NK-92 treated with Interleukin-12 subunit alpha and Interleukin-12 subunit beta, amount 100 ng/mL, for 24 hours (cell line): Measurements from ENCODE around the gene MRLN.
"Not testable (repeated sequence)": the region's sequence is repeated elsewhere in the genome, so short reads cannot be mapped to it uniquely, and the experiment has no call there.

ENCODE experiments used
- DNase-seq: peaks from one replicate; lab custom pipeline; 2025; lab: John Stamatoyannopoulos, UW

MRLN gene

GRCh38 chr10:59745163-59745650 is 8.0 kb downstream of the MRLN start:
- no peak for DNase-seq

- not testable (repeated sequence) for DNase-seq
Measured at GRCh38 chr10:59744762-59745161, 8.5 kb downstream of the MRLN start.

DNA sequence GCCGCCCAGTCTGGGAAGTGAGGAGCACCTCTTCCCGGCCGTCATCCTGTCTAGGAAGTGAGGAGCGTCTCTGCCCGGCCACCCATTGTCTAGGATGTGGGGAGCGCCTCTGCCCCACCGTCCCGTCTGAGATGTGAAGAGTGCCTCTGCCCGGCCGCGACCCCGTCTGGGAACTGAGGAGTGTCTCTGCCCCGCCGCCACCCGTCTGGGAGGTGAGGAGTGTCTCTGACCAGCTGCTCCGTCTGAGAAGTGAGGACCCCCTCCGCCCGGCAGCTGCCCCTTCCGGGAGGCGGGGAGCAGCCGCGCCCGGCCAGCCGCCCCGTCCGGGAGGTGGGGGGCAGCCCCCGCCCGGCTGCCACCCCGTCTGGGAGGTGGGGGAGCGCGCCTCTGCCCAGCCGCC is 9.1 kb downstream of the MRLN start:
- not testable (repeated sequence) for DNase-seq

- DNase-seq, result no peak
Measured at GRCh38 chr10:59741583-59741982, 11.7 kb downstream of the MRLN start.

GRCh38 chr10:59741048-59741447 is 12.2 kb downstream of the MRLN start:
- no peak for DNase-seq

- no peak for DNase-seq
Measured at GRCh38 chr10:59736749-59737148, 16.5 kb downstream of the MRLN start.

GRCh38 chr10:59735296-59735695 is 18.0 kb downstream of the MRLN start:
- DNase-seq, result no peak

- DNase-seq, result no peak
Measured at GRCh38 chr10:59734014-59734462, 19.2 kb downstream of the MRLN start.

DNA sequence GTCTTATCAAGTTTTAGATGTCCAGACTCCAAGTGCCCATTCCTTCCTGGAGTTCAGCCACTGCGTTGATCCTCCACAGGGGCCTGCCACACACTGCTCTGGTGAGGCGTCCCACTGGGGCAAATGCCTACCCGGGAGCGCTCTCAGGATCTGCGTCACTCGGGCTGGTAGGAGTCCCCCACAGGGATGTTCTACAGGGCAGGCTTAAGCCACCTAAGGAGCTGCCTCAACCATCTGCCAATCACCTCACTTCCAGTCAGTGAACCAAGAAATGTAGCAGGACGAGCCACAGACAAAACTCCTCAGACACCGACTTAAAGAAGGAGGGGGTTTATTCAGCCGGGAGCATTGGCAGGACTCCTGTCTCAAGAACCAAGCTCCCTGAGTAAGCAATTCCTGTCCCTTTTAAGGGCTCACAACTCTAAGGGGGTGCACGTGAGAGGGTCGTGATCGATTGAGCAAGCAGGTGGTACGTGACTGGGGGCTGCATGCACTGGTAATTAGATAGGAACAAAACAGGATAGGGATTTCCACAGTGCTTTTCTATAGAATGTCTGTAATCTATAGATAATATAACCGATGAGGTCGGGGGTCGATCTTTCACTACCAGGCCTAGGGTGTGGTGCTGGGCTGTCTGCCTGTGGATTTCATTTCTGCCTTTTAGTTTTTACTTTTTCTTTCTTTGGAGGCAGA is 19.8 kb downstream of the MRLN start:
- DNase-seq, result not testable (repeated sequence)

DNA sequence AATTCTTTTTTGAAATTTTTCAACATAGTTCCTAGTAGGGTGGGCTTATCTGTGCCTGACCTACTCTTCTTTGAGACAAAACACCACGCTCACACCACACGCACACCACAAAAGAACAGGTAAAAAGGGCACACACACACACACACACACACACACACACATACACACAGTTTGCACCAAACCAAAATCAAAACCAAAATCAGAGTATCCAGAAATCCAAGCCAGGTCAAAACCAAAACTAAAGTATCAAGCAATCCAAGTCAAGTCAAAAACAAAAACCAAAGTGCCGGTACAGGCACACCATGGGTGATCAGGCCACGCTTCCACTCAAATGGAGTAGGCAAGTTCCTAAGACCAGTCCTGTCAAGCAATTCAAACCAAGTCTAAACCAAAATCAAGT is 20.4 kb downstream of the MRLN start:
- not testable (repeated sequence) for DNase-seq

GRCh38 chr10:59729167-59729566 is 24.1 kb downstream of the MRLN start:
- DNase-seq, result not testable (repeated sequence)

GRCh38 chr10:59724098-59724938 is 28.9 kb downstream of the MRLN start:
- DNase-seq, result no peak

DNA sequence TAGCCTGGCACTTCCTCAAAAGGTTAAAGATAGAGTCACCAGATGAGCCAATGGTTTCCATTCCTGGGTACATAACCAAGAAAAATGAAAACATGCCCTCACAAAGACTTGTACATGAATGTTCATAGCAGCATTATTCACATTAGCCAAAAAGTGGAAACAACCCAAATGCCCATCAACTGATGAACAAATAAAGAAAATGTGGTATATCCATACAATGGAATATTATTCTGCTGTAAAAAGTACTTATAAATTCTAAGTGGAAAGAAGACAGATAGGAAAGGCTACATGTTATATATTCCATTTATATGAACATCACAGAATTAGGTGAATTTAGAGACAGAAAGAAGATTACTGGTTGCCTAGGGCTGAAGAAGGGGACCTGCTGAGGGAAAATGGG is 32.9 kb downstream of the MRLN start:
- DNase-seq, result no peak

GRCh38 chr10:59719374-59719773 is 33.9 kb downstream of the MRLN start:
- no peak for DNase-seq

GRCh38 chr10:59718257-59718656 is 35.0 kb downstream of the MRLN start:
- no peak for DNase-seq

DNA sequence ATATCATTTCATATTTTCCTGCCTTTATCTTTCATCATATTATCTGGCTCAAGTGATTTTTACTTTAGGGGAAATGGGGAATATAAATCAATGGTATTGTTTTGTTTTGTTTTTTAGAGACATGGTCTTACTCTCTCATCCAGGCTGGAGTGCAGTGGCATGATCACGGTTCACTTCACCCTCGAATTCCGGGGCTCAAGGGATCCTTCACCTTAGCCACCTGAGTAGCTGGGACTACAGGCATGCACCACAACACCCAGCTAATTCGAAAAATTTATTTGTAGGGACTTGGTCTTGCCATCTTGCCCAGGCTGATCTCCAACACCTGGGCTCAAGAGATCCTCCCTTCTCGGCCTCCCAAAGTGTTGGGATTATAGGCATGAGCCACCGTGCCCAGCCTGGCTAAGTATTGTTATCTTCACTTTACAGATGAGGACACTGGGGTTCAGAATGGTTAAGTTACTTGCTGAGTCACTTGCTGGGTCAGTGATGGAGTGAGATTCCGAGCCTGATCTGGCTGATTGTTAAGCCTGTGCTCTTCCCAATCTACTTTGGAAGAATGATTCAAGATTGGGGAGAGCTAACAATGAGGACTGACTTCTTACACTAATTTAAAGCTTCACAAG is 39.9 kb downstream of the MRLN start:
- DNase-seq, result no peak

GRCh38 chr10:59711871-59712494 is 41.3 kb downstream of the MRLN start:
- DNase-seq, result no peak

DNA sequence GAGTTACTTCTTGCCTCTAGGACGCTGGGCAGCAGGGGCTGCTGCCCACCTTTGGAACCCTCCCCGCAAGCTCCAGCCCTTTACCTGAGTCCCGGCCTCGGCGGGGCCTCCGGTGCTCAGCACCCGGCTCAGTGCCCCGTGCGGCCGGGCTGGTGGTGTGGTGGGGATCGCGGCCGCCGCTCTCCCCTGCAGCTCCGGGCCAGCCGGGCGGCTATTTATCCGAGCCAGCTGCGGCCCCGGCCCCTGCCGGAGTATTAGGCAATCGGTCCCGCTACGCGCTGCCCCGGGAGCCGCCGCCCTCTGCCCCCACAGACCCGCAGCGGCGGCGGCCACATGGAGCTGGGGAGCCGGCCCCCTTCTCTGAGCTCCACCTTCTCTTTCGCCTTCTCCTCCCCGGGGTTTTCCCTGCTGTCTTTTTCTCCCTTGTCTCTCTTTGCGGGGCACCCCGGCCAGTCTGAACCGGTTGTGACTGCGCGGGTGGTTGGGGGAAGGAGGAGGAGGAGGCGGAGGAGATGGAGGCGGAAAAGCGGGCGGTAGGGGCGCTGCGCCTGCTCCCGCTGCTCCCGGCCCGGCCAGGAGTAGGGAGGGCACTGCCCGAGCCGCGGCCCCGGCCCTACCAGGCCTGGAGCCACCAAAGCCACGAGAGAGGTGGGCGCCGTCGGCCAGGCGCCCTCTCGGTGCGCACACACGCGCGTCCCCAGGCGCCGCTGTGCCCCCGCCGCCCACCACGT is 43.7 kb downstream of the MRLN start, which contains the start of gene SLC16A9:
SLC16A9 (minus strand) TSS at position 456 of the 731 bp plus-strand sequence. CDS start 25,559 bp downstream, outside the sequence.
- DNase-seq, result no peak

- DNase-seq, result no peak
Measured at GRCh38 chr10:59708816-59709394, 44.4 kb downstream of the MRLN start.

GRCh38 chr10:59706851-59707797 is 46.1 kb downstream of the MRLN start:
- no peak for DNase-seq
